ENCODE data around the gene P2RY2.
"Not testable (repeated sequence)": the region's sequence is repeated elsewhere in the genome, so short reads cannot be mapped to it uniquely, and the experiment has no call there.

The P2RY2 gene

GRCh38 chr11:73229321-73229895 is 11.3 kb downstream of the P2RY2 start:
- DNase-seq = no peak

- no peak for DNase-seq
These were observed 12.1 kb downstream of the P2RY2 start for GRCh38 chr11:73229896-73230875.

GRCh38 chr11:73230931-73231330 is 12.8 kb downstream of the P2RY2 start:
- no peak for DNase-seq

GRCh38 chr11:73232487-73232886 is 14.4 kb downstream of the P2RY2 start:
- not testable (repeated sequence) for DNase-seq

GRCh38 chr11:73233211-73233610 is 15.1 kb downstream of the P2RY2 start:
- DNase-seq = no peak

- DNase-seq = no peak
These were observed 15.8 kb downstream of the P2RY2 start for GRCh38 chr11:73233692-73234470.

GRCh38 chr11:73234471-73235181 is 16.5 kb downstream of the P2RY2 start:
- DNase-seq = no peak

- DNase-seq = no peak
These were observed 17.2 kb downstream of the P2RY2 start for GRCh38 chr11:73235236-73235786.

GRCh38 chr11:73236205-73236765 is 18.2 kb downstream of the P2RY2 start:
- no peak for DNase-seq

- no peak for DNase-seq
These were observed 18.8 kb downstream of the P2RY2 start for GRCh38 chr11:73236854-73237253.

- DNase-seq = no peak
These were observed 19.6 kb downstream of the P2RY2 start for GRCh38 chr11:73237471-73238290.

GRCh38 chr11:73239111-73239521 is 21.0 kb downstream of the P2RY2 start:
- no peak for DNase-seq

GRCh38 chr11:73239571-73240189 is 21.6 kb downstream of the P2RY2 start:
- no peak for DNase-seq

GRCh38 chr11:73240190-73240781 is 22.2 kb downstream of the P2RY2 start:
- no peak for DNase-seq

- no peak for DNase-seq
These were observed 23.2 kb downstream of the P2RY2 start for GRCh38 chr11:73241300-73241699.

- peak; percentile 63 for DNase-seq
These were observed 24.4 kb downstream of the P2RY2 start for GRCh38 chr11:73242251-73243092.

- no peak for DNase-seq
These were observed 25.0 kb downstream of the P2RY2 start for GRCh38 chr11:73243093-73243485.

GRCh38 chr11:73244589-73245240 is 26.6 kb downstream of the P2RY2 start:
- no peak for DNase-seq

- DNase-seq = no peak
These were observed 27.4 kb downstream of the P2RY2 start for GRCh38 chr11:73245461-73245860.

Measured in NCI-H1105 (cell line).